ENCODE measurements around the gene E2F4. TPM values are rescaled to one million over a fixed set of nuclear protein-coding genes. Genes with fewer than 3 reads are reported as not detected.
A peak's percentile ranks its signal among the peaks of the same experiment; 100 is the strongest.

E2F4 gene
- total and polyA plus RNA-seq, 2 of the 13 experiments (the other 11 are each of a cell fraction or from before 2014, with no cell fraction given), result 84.8 to 91.2 TPM

GRCh38 chr16:67202426-67202825 lies 10.5 kb downstream of the E2F4 start:
- H3K36me3 ChIP-seq (replicated peaks in 1 of 2; ENCODE audit: control insufficient read depth in 1 of 2, insufficient read depth in 2 of 2, low read length in 2 of 2), result peaks cover 33 to 44% of the 10 kb centered on the region in 2 experiments
- ChIA-PET POLR2A (interaction anchor here (0.7 to 1.2 kb wide), 4 partner anchors 10 to 44 kb away, joined by 3 to 4 read pairs (median 3); partner anchors contain the start of genes E2F4 and TMEM208), CTCF (ENCODE audit: low intra/inter-chr PET ratio, low total read pairs) (no interaction called here)
- H2AFZ ChIP-seq (ENCODE audit: low read length), result no peak overlapping the region
- TF ChIP-seq RFX5 (IDR thresholded peaks at IDR 0.05; ENCODE audit: low read depth, low read length) (no peak), PTBP1 (IDR thresholded peaks at IDR 0.05; ENCODE audit: low read depth, low read length, poor library complexity, severe bottlenecking) (no peak), KDM1A (CRISPR knock-in tag; IDR thresholded peaks at IDR 0.05) (no peak), MZF1 (CRISPR knock-in tag; IDR thresholded peaks at IDR 0.05; ENCODE audit: borderline replicate concordance) (no peak), ZNF207 (IDR thresholded peaks at IDR 0.05; ENCODE audit: borderline replicate concordance) (no peak), TFDP1 (CRISPR knock-in tag; IDR thresholded peaks at IDR 0.05; ENCODE audit: borderline replicate concordance) (no peak)
- no peaks in the 10 kb centered on the region for H4K20me1 ChIP-seq (ENCODE audit: insufficient read depth, low read length)
- no peak overlapping the region for H3K4me2 ChIP-seq (ENCODE audit: low read depth, low read length)
- DNase-seq (ENCODE audit: low spot score) (no peak), ATAC-seq (no peak), FAIRE-seq (no peak)
- no peak overlapping the region for H3K4me3 ChIP-seq (replicated peaks in 1 of 3; ENCODE audit: insufficient read depth in 1 of 3, low read depth in 2 of 3, low read length in 3 of 3)
- no peaks in the 10 kb centered on the region for H3K79me2 ChIP-seq (ENCODE audit: insufficient read depth, low read length)
- no peaks in the 10 kb centered on the region for H3K27me3 ChIP-seq (ENCODE audit: control insufficient read depth in 1 of 2, insufficient read depth in 2 of 2, low read length in 2 of 2)
- no peak overlapping the region for H3K27ac ChIP-seq (ENCODE audit: extremely low read length, insufficient read depth, low read length)
- no TSS peak for BruUV-seq (replicated peaks)
- intact Hi-C loops (cut with micrococcal nuclease; ENCODE audit: unreplicated experiment), result no loop called here
- peaks cover 24% of the 10 kb centered on the region for H3K4me1 ChIP-seq (ENCODE audit: insufficient read depth, low read length)
- in situ Hi-C loops (cut with HindIII; ENCODE audit: extremely low pct_ligation_motif_present, low pct_unique_long_range_greater_than_20kb), result no loop called here
- 98% methylated on average over 8 of the region's 12 CpGs for WGBS (ENCODE audit: low lambda C conversion rate)
- H3K9me3 ChIP-seq (ENCODE audit: low read length), result no peaks in the 10 kb centered on the region
- no peak overlapping the region for H3K9ac ChIP-seq (ENCODE audit: insufficient read depth, low read depth, low read length)

- no peak for DNase-seq (ENCODE audit: low spot score)
- no peak for ATAC-seq
- H3K9ac ChIP-seq (ENCODE audit: insufficient read depth, low read depth, low read length), result no peak overlapping the region
- FAIRE-seq, result no peak
- ChIA-PET CTCF (ENCODE audit: low intra/inter-chr PET ratio, low total read pairs) (no interaction called here), POLR2A (interaction anchor here (1.2 kb wide), 1 partner anchor 11 kb away, joined by 3 read pairs; the partner anchor contains the start of gene E2F4)
- H2AFZ ChIP-seq (ENCODE audit: low read length), result no peak overlapping the region
- no peaks in the 10 kb centered on the region for H3K27me3 ChIP-seq (ENCODE audit: control insufficient read depth in 1 of 2, insufficient read depth in 2 of 2, low read length in 2 of 2)
- H3K36me3 ChIP-seq (replicated peaks in 1 of 2; ENCODE audit: control insufficient read depth in 1 of 2, insufficient read depth in 2 of 2, low read length in 2 of 2), result peaks cover 29 to 38% of the 10 kb centered on the region in 2 experiments
- H3K4me3 ChIP-seq (replicated peaks in 1 of 3; ENCODE audit: insufficient read depth in 1 of 3, low read depth in 2 of 3, low read length in 3 of 3), result no peak overlapping the region
- H3K79me2 ChIP-seq (ENCODE audit: insufficient read depth, low read length), result no peaks in the 10 kb centered on the region
- H3K9me3 ChIP-seq (ENCODE audit: low read length), result no peaks in the 10 kb centered on the region
- H4K20me1 ChIP-seq (ENCODE audit: insufficient read depth, low read length), result no peaks in the 10 kb centered on the region
- no TSS peak for BruUV-seq (replicated peaks)
- peaks cover 30% of the 10 kb centered on the region for H3K4me1 ChIP-seq (ENCODE audit: insufficient read depth, low read length)
- H3K27ac ChIP-seq (ENCODE audit: extremely low read length, insufficient read depth, low read length), result no peak overlapping the region
- intact Hi-C loops (cut with micrococcal nuclease; ENCODE audit: unreplicated experiment), result no loop called here
- in situ Hi-C loops (cut with HindIII; ENCODE audit: extremely low pct_ligation_motif_present, low pct_unique_long_range_greater_than_20kb), result no loop called here
- no peak overlapping the region for H3K4me2 ChIP-seq (ENCODE audit: low read depth, low read length)
- 96% methylated on average over 12 of the region's 23 CpGs for WGBS (ENCODE audit: low lambda C conversion rate)
- TF ChIP-seq ZFP91 (CRISPR knock-in tag; IDR thresholded peaks at IDR 0.05; ENCODE audit: borderline replicate concordance) (0 out of 2 replicates have a peak, but pooled peaks have one; percentile 15), TEAD2 (CRISPR knock-in tag; IDR thresholded peaks at IDR 0.05) (no peak), ZNF329 (CRISPR knock-in tag; IDR thresholded peaks at IDR 0.05; ENCODE audit: low read depth) (no peak), AGO2 (optimal IDR thresholded peaks at IDR 0.05; ENCODE audit: low read depth, low read length) (peak; percentile 57), MYNN (CRISPR knock-in tag; IDR thresholded peaks at IDR 0.05; ENCODE audit: low read depth) (no peak), IKZF4 (CRISPR knock-in tag; IDR thresholded peaks at IDR 0.05; ENCODE audit: borderline replicate concordance, low read depth, not compliant biosample characterization) (no peak), FOSL2 (CRISPR knock-in tag; IDR thresholded peaks at IDR 0.05) (no peak)
- TF ChIP-seq, protein P1, sequence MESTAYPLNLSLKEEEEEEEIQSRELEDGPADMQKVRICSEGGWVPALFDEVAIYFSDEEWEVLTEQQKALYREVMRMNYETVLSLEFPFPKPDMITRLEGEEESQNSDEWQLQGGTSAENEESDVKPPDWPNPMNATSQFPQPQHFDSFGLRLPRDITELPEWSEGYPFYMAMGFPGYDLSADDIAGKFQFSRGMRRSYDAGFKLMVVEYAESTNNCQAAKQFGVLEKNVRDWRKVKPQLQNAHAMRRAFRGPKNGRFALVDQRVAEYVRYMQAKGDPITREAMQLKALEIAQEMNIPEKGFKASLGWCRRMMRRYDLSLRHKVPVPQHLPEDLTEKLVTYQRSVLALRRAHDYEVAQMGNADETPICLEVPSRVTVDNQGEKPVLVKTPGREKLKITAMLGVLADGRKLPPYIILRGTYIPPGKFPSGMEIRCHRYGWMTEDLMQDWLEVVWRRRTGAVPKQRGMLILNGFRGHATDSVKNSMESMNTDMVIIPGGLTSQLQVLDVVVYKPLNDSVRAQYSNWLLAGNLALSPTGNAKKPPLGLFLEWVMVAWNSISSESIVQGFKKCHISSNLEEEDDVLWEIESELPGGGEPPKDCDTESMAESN (CRISPR knock-in tag; conservative IDR thresholded peaks at IDR 0.05), result no peak
Measured at GRCh38 chr16:67202956-67203493, 11.1 kb downstream of the E2F4 start.
